ENCODE results near the gene REPIN1. TPM values are rescaled to one million over a fixed set of nuclear protein-coding genes. Genes with fewer than 3 reads are reported as not detected.

REPIN1 gene
- 53.3 and 98.4 TPM in 2 replicates for total RNA-seq (2014; rRNA removed; shearing (Covaris generic); ENCODE audit: low replicate concordance)

DNA sequence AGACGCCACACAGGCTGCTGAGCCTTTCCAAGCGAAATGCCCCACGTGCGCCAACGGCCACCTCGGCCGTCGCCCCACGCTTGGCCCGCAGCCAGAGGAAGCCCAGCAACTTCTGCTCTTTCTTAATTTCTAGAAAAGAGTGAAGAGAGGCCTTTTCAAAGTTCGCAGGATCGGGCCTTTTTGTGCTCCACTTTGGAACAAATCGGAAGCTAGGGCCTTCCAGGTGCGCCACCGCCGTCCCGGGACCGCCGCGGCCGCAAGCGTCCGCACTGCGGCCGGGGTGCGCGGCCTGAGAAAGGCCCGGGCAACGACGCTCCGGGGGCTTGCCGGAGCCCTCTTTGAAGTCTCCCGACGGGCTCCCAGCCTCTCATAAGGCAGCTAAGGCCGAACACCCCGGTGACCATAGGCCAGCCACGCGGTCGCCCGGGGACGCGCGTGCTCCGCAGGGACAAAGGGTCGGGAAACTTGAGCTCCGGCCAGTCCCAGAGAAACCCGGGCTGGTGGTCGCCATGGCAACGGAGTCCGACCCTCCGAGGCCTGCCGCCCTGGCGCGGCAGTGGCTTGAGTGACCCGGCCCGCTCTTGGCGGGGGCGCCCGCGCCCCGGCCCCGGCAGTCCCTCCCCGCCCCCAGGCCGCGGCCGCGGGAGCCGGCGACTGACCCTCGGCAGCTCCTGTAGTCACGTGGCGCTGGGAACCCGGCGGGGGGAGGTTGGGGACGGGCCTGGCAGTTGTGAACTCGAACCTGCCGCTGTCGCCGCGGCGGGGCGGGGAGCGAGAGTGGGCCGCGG, at the start of gene REPIN1:
Gene REPIN1 (plus strand): TSS at position 727 of the 788 bp plus-strand sequence. CDS start 890 bp downstream, outside the sequence.
- peak within 1 kb of the TSS; percentile 88 for H2AFZ ChIP-seq (ENCODE audit: low read length)
- peaks cover 4% of the 10 kb centered on the region; the same call in 1 of the 2 replicates for H4K20me1 ChIP-seq (ENCODE audit: insufficient read depth, low read depth, low read length)
- H3K4me2 ChIP-seq (ENCODE audit: low read depth, low read length, poor library complexity, severe bottlenecking), result peak within 1 kb of the TSS; percentile 90
- peaks cover 37% of the 10 kb centered on the region for H3K4me1 ChIP-seq (ENCODE audit: low read length)
- H3K9me2 ChIP-seq (replicated peaks; ENCODE audit: insufficient read depth, low read length), result no peaks in the 10 kb centered on the region
- H3K79me2 ChIP-seq (ENCODE audit: low read length), result peaks cover 22% of the 10 kb centered on the region
- no peaks in the 10 kb centered on the region for H3K27me3 ChIP-seq (ENCODE audit: low read length)
- H3K9ac ChIP-seq (ENCODE audit: low read length), result peak within 1 kb of the TSS; percentile 99
- H3K4me3 ChIP-seq (ENCODE audit: low read length), result peak within 1 kb of the TSS; percentile 99
- H3K9me3 ChIP-seq (ENCODE audit: low read length), result no peaks in the 10 kb centered on the region
- peak within 1 kb of the TSS; percentile 69 for H3K27ac ChIP-seq (ENCODE audit: low read length)
- peaks cover 5% of the 10 kb centered on the region; the same call in 1 of the 2 replicates for H3K36me3 ChIP-seq (ENCODE audit: insufficient read depth, low read length)
- peak; percentile 92 for DNase-seq

DNA sequence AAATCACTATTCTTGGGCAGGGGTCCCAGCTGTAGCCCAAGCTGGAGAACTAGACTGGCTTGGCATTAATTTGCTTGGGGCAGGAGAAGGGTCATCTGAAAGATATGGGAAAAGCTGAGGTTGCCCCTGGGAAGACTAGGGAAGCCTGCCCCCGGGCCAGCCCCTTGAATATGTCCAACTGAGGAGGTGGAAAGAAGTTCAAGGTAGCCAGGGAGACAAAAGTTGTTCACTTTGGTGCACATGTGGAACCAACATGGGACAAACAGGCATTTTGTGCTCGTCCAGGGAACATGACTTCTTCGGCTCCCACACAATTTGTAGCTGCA, 46.9 kb upstream of the REPIN1 start:
- no peak for DNase-seq
- H3K4me2 ChIP-seq (ENCODE audit: low read depth, low read length, poor library complexity, severe bottlenecking), result peak overlapping the region; percentile 67
- peaks cover 21% of the 10 kb centered on the region for H3K79me2 ChIP-seq (ENCODE audit: low read length)
- H2AFZ ChIP-seq (ENCODE audit: low read length), result no peak overlapping the region
- peak overlapping the region; percentile 79 for H3K4me3 ChIP-seq (ENCODE audit: low read length)
- H3K9me3 ChIP-seq (ENCODE audit: low read length), result no peaks in the 10 kb centered on the region
- no peaks in the 10 kb centered on the region for H3K27me3 ChIP-seq (ENCODE audit: low read length)
- no peak overlapping the region for H3K27ac ChIP-seq (ENCODE audit: low read length)
- H3K9me2 ChIP-seq (replicated peaks; ENCODE audit: insufficient read depth, low read length), result no peaks in the 10 kb centered on the region
- H3K36me3 ChIP-seq (ENCODE audit: insufficient read depth, low read length), result no peaks in the 10 kb centered on the region
- H3K9ac ChIP-seq (ENCODE audit: low read length), result peak overlapping the region; percentile 88; the same call in 1 of the 2 replicates
- H4K20me1 ChIP-seq (ENCODE audit: insufficient read depth, low read depth, low read length), result 0 out of 2 replicates have a peak, but pooled peaks cover 2% of the 10 kb centered on the region
- peaks cover 18% of the 10 kb centered on the region for H3K4me1 ChIP-seq (ENCODE audit: low read length)

DNA sequence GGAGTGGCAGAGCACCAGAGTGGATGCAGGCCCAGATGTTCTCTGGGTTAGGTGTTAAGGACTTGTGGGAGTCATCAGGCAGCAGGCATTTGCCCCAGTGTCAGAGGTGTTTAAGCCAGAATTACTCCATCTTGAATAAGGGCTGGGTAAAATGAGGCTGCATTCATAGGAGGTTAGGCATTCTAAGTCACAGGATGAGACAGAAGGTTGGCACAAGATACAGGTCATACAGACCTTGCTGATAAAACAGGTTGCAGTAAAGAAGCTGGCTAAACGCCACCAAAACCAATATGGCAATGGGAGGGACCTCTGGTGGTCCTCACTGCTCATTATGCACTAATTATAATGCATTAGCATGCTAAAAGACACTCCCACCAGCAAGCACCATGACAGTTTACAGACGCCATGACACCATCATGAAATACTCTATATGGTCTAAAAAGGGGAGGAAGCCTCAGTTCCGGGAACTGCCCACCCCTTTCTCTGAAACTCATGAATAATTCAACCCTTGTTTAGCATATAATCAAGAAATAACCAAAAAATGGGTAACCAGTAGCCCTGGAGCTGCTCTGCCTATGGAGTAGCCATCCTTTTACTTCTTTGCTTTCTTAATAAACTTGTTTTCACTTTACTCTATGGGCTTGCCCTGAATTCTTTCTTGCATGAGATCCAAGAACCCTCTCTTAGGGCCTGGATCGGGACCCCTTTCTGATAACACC, 46.3 kb upstream of the REPIN1 start:
- no peaks in the 10 kb centered on the region for H3K27me3 ChIP-seq (ENCODE audit: low read length)
- H3K36me3 ChIP-seq (ENCODE audit: insufficient read depth, low read length), result no peaks in the 10 kb centered on the region
- H3K79me2 ChIP-seq (ENCODE audit: low read length), result peaks cover 21% of the 10 kb centered on the region
- H3K4me1 ChIP-seq (ENCODE audit: low read length), result peaks cover 18% of the 10 kb centered on the region
- peak overlapping the region; percentile 79 for H3K4me3 ChIP-seq (ENCODE audit: low read length)
- H3K27ac ChIP-seq (ENCODE audit: low read length), result peak overlapping the region; percentile 54; the same call in 1 of the 2 replicates
- peak overlapping the region; percentile 67 for H3K4me2 ChIP-seq (ENCODE audit: low read depth, low read length, poor library complexity, severe bottlenecking)
- 0 out of 2 replicates have a peak overlapping the region, but pooled peaks have one; percentile 16 for H2AFZ ChIP-seq (ENCODE audit: low read length)
- DNase-seq, result peak; percentile 72
- no peaks in the 10 kb centered on the region for H3K9me2 ChIP-seq (replicated peaks; ENCODE audit: insufficient read depth, low read length)
- peak overlapping the region; percentile 88 for H3K9ac ChIP-seq (ENCODE audit: low read length)
- no peaks in the 10 kb centered on the region for H3K9me3 ChIP-seq (ENCODE audit: low read length)
- 0 out of 2 replicates have a peak, but pooled peaks cover 2% of the 10 kb centered on the region for H4K20me1 ChIP-seq (ENCODE audit: insufficient read depth, low read depth, low read length)

DNA sequence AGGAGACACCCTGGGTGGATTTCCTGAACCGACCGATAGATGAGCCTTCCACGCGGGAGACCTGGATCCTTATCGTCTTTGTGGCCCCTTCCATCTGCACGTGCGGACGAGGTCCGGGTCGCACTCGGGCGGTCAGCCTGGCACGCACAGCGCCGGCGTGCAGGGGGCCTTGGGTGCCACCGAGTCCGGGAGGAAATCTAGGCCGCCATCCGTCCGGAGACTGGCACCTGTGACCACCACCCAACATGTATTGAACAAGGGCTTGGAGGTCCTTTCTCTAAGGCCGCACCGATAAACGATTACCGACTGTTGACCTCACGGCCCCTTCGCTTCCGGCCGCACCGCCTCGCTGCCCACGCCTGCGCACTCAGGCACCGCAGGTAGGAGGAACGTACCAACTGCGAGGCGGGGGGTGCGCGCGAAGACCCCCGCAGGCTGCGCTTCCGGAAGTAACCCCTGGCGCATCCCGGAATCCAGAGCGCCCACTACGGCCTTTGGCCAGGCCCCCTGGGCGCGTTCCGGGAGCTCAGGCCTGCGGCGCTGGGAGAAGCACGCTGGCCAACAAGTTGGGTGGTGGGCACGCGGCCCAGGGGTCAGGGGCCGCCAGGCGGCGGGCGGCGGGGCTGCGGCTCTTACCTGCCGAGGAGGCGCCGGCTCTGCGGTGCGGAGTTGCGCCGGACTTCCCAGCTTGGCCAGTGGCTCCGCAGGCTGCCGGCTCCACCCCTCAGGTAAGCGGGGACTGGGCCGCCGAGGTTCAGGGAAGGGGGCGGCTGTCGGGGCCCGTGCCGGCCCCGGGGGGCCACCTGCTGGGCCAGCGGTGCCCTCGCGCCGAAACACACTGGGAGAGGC, 45.6 kb upstream of the REPIN1 start, which contains the start of the genes ACTR3C and LRRC61:
Gene ACTR3C (minus strand): TSS at position 713 of the 849 bp plus-strand sequence. CDS start 28,249 bp downstream, outside the sequence.
Gene LRRC61 (plus strand): TSS at position 523 of the 849 bp plus-strand sequence. CDS start 13,507 bp downstream, outside the sequence.
- peak; percentile 89 for DNase-seq
- Histone ChIP-seq H3K4me3 (ENCODE audit: low read length) (peak within 1 kb of the TSS; percentile 79), H3K79me2 (ENCODE audit: low read length) (peaks cover 21% of the 10 kb centered on the region), H3K9ac (ENCODE audit: low read length) (peak within 1 kb of the TSS; percentile 88), H3K9me2 (replicated peaks; ENCODE audit: insufficient read depth, low read length) (no peaks in the 10 kb centered on the region), H3K9me3 (ENCODE audit: low read length) (no peaks in the 10 kb centered on the region), H4K20me1 (ENCODE audit: insufficient read depth, low read depth, low read length) (0 out of 2 replicates have a peak, but pooled peaks cover 2% of the 10 kb centered on the region), H3K4me2 (ENCODE audit: low read depth, low read length, poor library complexity, severe bottlenecking) (peak within 1 kb of the TSS; percentile 67), H3K27me3 (ENCODE audit: low read length) (no peaks in the 10 kb centered on the region), H2AFZ (ENCODE audit: low read length) (peak within 1 kb of the TSS; percentile 16; the same call in 1 of the 2 replicates), H3K27ac (ENCODE audit: low read length) (peak within 1 kb of the TSS; percentile 54), H3K36me3 (ENCODE audit: insufficient read depth, low read length) (no peaks in the 10 kb centered on the region), H3K4me1 (ENCODE audit: low read length) (peaks cover 18% of the 10 kb centered on the region)

DNA sequence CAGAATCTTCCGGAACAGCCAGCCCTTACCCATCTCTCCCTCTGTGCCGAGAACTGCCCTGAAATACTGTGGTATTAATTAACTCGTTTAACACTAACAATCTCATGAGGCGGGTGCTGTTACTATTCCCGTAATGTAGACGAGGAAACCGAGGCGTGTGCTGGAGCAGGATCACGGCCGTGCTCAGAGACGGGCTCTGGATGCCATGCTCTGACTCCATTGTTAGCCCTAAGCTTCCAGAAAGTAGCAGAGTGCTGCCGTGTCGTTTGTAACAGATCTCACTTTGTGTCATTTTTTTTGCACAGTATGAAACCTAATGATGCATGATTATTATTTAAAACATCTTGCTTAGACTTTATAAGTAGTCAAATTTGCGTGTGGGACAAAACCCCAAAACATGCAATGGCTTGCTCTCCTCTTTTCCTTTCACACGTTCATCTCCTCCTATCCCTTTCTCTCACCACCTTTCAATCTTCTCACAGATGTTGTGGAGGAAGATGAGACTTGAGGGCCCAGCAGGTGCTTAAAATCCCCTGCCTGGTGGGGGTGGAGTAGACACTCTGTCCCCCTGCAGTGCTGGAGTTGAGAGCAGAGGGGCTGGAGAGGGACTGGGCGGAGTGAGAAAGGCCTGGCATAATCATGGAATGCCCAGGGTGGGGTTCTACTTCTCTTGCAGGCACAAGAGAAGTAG, 44.8 kb upstream of the REPIN1 start:
- Histone ChIP-seq H4K20me1 (ENCODE audit: insufficient read depth, low read depth, low read length) (0 out of 2 replicates have a peak, but pooled peaks cover 2% of the 10 kb centered on the region), H3K27me3 (ENCODE audit: low read length) (no peaks in the 10 kb centered on the region), H2AFZ (ENCODE audit: low read length) (no peak overlapping the region), H3K4me2 (ENCODE audit: low read depth, low read length, poor library complexity, severe bottlenecking) (peak overlapping the region; percentile 67), H3K4me3 (ENCODE audit: low read length) (peak overlapping the region; percentile 79), H3K36me3 (ENCODE audit: insufficient read depth, low read length) (no peaks in the 10 kb centered on the region), H3K9ac (ENCODE audit: low read length) (peak overlapping the region; percentile 88), H3K27ac (ENCODE audit: low read length) (peak overlapping the region; percentile 54; the same call in 1 of the 2 replicates), H3K9me3 (ENCODE audit: low read length) (no peaks in the 10 kb centered on the region), H3K79me2 (ENCODE audit: low read length) (peaks cover 21% of the 10 kb centered on the region), H3K9me2 (replicated peaks; ENCODE audit: insufficient read depth, low read length) (no peaks in the 10 kb centered on the region), H3K4me1 (ENCODE audit: low read length) (peaks cover 18% of the 10 kb centered on the region)
- DNase-seq, result peak; percentile 65

DNA sequence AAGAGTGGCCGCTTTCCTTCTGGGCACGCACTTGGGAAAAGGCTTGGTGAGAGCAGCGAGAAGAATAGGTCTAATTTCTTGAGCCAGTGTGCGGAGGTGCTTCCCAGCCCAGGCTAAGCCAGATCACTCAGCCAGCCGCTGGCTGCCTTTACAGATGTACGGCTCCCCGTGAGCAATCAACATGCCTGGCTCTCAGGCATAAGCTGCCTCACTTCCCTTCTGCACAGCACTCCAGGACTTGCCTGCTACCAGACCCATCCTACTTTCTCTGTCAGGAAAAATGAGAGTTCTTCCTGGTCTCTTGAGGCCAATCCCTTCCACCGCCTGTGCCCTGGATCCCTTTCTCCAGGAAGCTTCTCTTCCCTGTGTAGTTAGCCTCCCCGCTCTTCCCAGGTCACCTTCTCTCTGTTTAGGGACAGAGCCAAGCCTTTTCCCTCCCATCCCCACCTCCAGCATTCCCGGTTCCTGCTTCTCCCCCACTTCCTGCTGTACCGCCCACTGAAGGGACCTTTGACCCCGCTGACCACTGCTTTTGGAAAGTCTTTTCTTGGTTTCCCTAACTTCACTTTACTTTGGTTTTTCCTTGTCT, 44.2 kb upstream of the REPIN1 start:
- peak overlapping the region; percentile 79 for H3K4me3 ChIP-seq (ENCODE audit: low read length)
- no peaks in the 10 kb centered on the region for H3K9me3 ChIP-seq (ENCODE audit: low read length)
- no peak overlapping the region for H3K27ac ChIP-seq (ENCODE audit: low read length)
- no peaks in the 10 kb centered on the region for H3K27me3 ChIP-seq (ENCODE audit: low read length)
- H3K79me2 ChIP-seq (ENCODE audit: low read length), result peaks cover 21% of the 10 kb centered on the region
- H3K9ac ChIP-seq (ENCODE audit: low read length), result peak overlapping the region; percentile 88
- H2AFZ ChIP-seq (ENCODE audit: low read length), result no peak overlapping the region
- 0 out of 2 replicates have a peak, but pooled peaks cover 2% of the 10 kb centered on the region for H4K20me1 ChIP-seq (ENCODE audit: insufficient read depth, low read depth, low read length)
- DNase-seq, result no peak
- no peaks in the 10 kb centered on the region for H3K9me2 ChIP-seq (replicated peaks; ENCODE audit: insufficient read depth, low read length)
- H3K4me1 ChIP-seq (ENCODE audit: low read length), result peaks cover 18% of the 10 kb centered on the region
- H3K4me2 ChIP-seq (ENCODE audit: low read depth, low read length, poor library complexity, severe bottlenecking), result peak overlapping the region; percentile 67
- no peaks in the 10 kb centered on the region for H3K36me3 ChIP-seq (ENCODE audit: insufficient read depth, low read length)

DNA sequence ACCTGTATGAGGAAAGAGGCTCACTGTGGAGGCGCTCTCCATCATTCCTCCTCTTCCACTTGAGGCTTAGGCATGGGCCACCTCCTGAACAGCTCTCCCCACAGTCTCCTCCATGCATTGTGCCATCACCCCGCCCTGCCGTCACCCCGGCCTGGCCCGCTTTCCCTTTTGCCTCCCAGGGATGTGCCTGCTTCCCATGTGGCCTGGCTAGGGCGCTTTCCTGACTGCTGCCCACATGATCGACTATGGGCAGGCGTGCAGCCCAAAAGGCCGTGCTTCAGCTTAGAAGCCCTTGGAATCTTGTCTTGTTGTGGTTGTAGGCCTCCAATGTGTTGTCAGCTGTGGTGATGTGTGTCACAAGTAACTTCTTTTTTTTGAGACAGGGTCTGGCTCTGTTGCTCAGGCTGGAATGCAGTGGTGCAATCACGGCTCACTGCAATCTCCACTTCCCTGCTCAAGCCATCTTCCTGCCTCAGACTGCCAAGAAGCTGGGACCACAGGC, 43.5 kb upstream of the REPIN1 start:
- no peaks in the 10 kb centered on the region for H3K9me3 ChIP-seq (ENCODE audit: low read length)
- H3K4me1 ChIP-seq (ENCODE audit: low read length), result peaks cover 18% of the 10 kb centered on the region
- no peaks in the 10 kb centered on the region for H3K9me2 ChIP-seq (replicated peaks; ENCODE audit: insufficient read depth, low read length)
- H3K4me3 ChIP-seq (ENCODE audit: low read length), result no peak overlapping the region
- H3K9ac ChIP-seq (ENCODE audit: low read length), result no peak overlapping the region
- peaks cover 21% of the 10 kb centered on the region for H3K79me2 ChIP-seq (ENCODE audit: low read length)
- no peak overlapping the region for H3K27ac ChIP-seq (ENCODE audit: low read length)
- no peaks in the 10 kb centered on the region for H4K20me1 ChIP-seq (ENCODE audit: insufficient read depth, low read depth, low read length)
- DNase-seq, result no peak
- H3K36me3 ChIP-seq (ENCODE audit: insufficient read depth, low read length), result no peaks in the 10 kb centered on the region
- H3K27me3 ChIP-seq (ENCODE audit: low read length), result no peaks in the 10 kb centered on the region
- no peak overlapping the region for H2AFZ ChIP-seq (ENCODE audit: low read length)
- no peak overlapping the region for H3K4me2 ChIP-seq (ENCODE audit: low read depth, low read length, poor library complexity, severe bottlenecking)

Measured in Karpas-422 (cell line).